HG02981 (cell line): ENCODE data around the gene RNF114.
"Not testable (repeated sequence)": the region's sequence is repeated elsewhere in the genome, so short reads cannot be mapped to it uniquely, and the experiment has no call there.

Experiments used
- ATAC-seq: cut with Tn5 transposase; IDR thresholded peaks from one replicate; pipeline ENCODE4 v1.9.1; 2021; ENCODE audit warnings: mild to moderate bottlenecking, moderate library complexity; ENCODE audit not compliant: unreplicated experiment

Gene RNF114

GRCh38 chr20:49984426-49985153 lies 48.4 kb downstream of the RNF114 start:
- no peak for ATAC-seq

GRCh38 chr20:49985157-49985556 lies 49.0 kb downstream of the RNF114 start:
- no peak for ATAC-seq

- no peak for ATAC-seq
Observed at GRCh38 chr20:49985617-49986016, 49.4 kb downstream of the RNF114 start.

- ATAC-seq, result no peak
Observed at GRCh38 chr20:49986049-49986448, 49.9 kb downstream of the RNF114 start.

- ATAC-seq, result no peak
Observed at GRCh38 chr20:49987015-49987867, 51.0 kb downstream of the RNF114 start.

- ATAC-seq, result no peak
Observed at GRCh38 chr20:49987868-49988690, 51.9 kb downstream of the RNF114 start.

GRCh38 chr20:49989234-49990065 lies 53.3 kb downstream of the RNF114 start:
- ATAC-seq, result no peak

GRCh38 chr20:49990271-49990720 lies 54.1 kb downstream of the RNF114 start:
- ATAC-seq, result no peak

GRCh38 chr20:49993301-49993751 lies 57.1 kb downstream of the RNF114 start:
- no peak for ATAC-seq

GRCh38 chr20:49995586-49995985 lies 59.4 kb downstream of the RNF114 start:
- no peak for ATAC-seq

- ATAC-seq, result not testable (repeated sequence)
Observed at GRCh38 chr20:49998478-49999188, 62.4 kb downstream of the RNF114 start.

GRCh38 chr20:49999329-49999728 lies 63.1 kb downstream of the RNF114 start:
- ATAC-seq, result no peak

- ATAC-seq, result not testable (repeated sequence)
Observed at GRCh38 chr20:50000548-50001222, 64.5 kb downstream of the RNF114 start.

GRCh38 chr20:50001784-50002311 lies 65.7 kb downstream of the RNF114 start:
- no peak for ATAC-seq

GRCh38 chr20:50003253-50003656 lies 67.1 kb downstream of the RNF114 start:
- ATAC-seq, result no peak
